OCI-LY1 (cell line): ENCODE results near the gene CFAP97D2.

ENCODE experiments used
- CTCF ChIP-seq: fragments of 200-600 bp; sonication (generic), shearing (Covaris generic); IDR thresholded peaks from 2 replicates; pipeline ENCODE4 v1.5.1; 2017; ENCODE audit warnings: mild to moderate bottlenecking, antibody characterized with exemption, low read length, moderate library complexity, mixed read lengths
- EZH2 ChIP-seq: fragments of 200-600 bp; sonication (generic), shearing (Covaris generic); IDR thresholded peaks from 2 replicates; pipeline ENCODE4 v1.8.0; 2017; ENCODE audit warnings: borderline replicate concordance, mixed run types, mild to moderate bottlenecking, antibody characterized with exemption, low read length, moderate library complexity, mixed read lengths

GRCh38 chr13:114134111-114134943, 44.7 kb upstream of the CFAP97D2 start:
- TF ChIP-seq CTCF (no peak), EZH2 (no peak)
